ENCODE measurements around the gene RAB30. TPM values are rescaled to one million over a fixed set of nuclear protein-coding genes. Genes with fewer than 3 reads are reported as not detected.

The RAB30 gene
- total RNA-seq, 1 donor from 2014 or later: 12.5 TPM

- DNase-seq: no peak
- intact Hi-C loops (cut with DNase I): no loop called here
- no peak overlapping the region for H3K27ac ChIP-seq
- TF ChIP-seq, protein P1, sequence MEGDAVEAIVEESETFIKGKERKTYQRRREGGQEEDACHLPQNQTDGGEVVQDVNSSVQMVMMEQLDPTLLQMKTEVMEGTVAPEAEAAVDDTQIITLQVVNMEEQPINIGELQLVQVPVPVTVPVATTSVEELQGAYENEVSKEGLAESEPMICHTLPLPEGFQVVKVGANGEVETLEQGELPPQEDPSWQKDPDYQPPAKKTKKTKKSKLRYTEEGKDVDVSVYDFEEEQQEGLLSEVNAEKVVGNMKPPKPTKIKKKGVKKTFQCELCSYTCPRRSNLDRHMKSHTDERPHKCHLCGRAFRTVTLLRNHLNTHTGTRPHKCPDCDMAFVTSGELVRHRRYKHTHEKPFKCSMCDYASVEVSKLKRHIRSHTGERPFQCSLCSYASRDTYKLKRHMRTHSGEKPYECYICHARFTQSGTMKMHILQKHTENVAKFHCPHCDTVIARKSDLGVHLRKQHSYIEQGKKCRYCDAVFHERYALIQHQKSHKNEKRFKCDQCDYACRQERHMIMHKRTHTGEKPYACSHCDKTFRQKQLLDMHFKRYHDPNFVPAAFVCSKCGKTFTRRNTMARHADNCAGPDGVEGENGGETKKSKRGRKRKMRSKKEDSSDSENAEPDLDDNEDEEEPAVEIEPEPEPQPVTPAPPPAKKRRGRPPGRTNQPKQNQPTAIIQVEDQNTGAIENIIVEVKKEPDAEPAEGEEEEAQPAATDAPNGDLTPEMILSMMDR (IDR thresholded peaks at IDR 0.05): no peak
- no peaks in the 10 kb centered on the region for H3K9me3 ChIP-seq
- peaks cover 7% of the 10 kb centered on the region for H3K4me1 ChIP-seq
- H3K4me3 ChIP-seq: no peak overlapping the region
- peak; percentile 34 for ATAC-seq
- H3K36me3 ChIP-seq: no peaks in the 10 kb centered on the region
- no peaks in the 10 kb centered on the region for H3K27me3 ChIP-seq
Observed at GRCh38 chr11:83042964-83043711, 28.6 kb downstream of the RAB30 start.

DNA sequence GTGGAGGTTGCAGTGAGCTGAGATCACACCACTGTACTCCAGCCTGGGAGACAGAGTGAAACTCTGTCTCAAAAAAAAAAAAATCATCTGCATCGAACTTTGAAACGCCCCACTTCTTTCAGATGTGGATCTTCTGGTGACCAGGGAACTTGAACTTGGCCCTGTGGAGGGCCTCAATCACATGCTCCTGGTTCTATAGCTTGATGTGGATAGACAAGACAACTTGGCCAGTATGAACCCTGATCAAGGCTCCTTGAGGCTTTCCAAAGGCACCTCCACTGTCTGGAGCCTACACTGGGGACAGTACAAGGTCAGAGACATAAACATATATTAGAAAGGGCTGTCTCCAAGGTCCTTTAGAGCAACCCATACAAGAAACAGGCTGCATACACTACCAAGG is 30.6 kb downstream of the RAB30 start:
- no peak for DNase-seq
- intact Hi-C loops (cut with DNase I): no loop called here

GRCh38 chr11:83039566-83039965 is 32.1 kb downstream of the RAB30 start:
- H3K9me3 ChIP-seq: no peaks in the 10 kb centered on the region
- no peak for DNase-seq
- TF ChIP-seq, protein P1 (IDR thresholded peaks at IDR 0.05): no peak
- H3K36me3 ChIP-seq: no peaks in the 10 kb centered on the region
- ATAC-seq: no peak
- peaks cover 6% of the 10 kb centered on the region for H3K4me1 ChIP-seq
- no peaks in the 10 kb centered on the region for H3K27me3 ChIP-seq
- H3K27ac ChIP-seq: no peak overlapping the region
- intact Hi-C loops (cut with DNase I): no loop called here
- H3K4me3 ChIP-seq: no peak overlapping the region

More for the DNA sequence above, 30.6 kb downstream of the RAB30 start:
- H3K27me3 ChIP-seq: no peaks in the 10 kb centered on the region
- no peaks in the 10 kb centered on the region for H3K36me3 ChIP-seq
- TF ChIP-seq, protein P1 (IDR thresholded peaks at IDR 0.05): no peak
- no peaks in the 10 kb centered on the region for H3K4me1 ChIP-seq
- H3K4me3 ChIP-seq: no peak overlapping the region
- no peak overlapping the region for H3K27ac ChIP-seq
- ATAC-seq: no peak
- H3K9me3 ChIP-seq: no peaks in the 10 kb centered on the region

DNA sequence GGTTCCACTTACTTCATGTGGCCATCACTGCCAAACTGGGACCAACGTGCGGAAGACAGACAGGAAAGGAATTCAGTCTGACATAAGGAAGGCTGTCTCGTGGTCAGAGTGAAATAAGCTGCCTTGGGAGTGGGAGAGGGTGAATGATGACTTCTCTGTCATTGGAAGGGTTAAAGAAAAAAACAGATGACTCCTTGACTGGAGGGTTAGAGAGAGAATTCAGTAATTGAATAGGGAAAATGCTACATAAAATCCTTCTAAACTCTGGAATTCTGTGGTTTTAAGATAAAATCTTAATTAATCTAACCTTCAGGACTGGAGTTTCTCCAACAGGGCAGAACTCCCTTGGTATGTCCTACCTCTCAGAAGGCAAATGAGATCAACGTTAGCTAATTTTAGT is 33.8 kb downstream of the RAB30 start:
- no peak for DNase-seq
- no peak for ATAC-seq
- intact Hi-C loops (cut with DNase I): no loop called here
- H3K27ac ChIP-seq: no peak overlapping the region
- H3K36me3 ChIP-seq: no peaks in the 10 kb centered on the region
- TF ChIP-seq, protein P1 (IDR thresholded peaks at IDR 0.05): no peak
- no peaks in the 10 kb centered on the region for H3K9me3 ChIP-seq
- peaks cover 19% of the 10 kb centered on the region for H3K4me1 ChIP-seq
- no peak overlapping the region for H3K4me3 ChIP-seq
- H3K27me3 ChIP-seq: no peaks in the 10 kb centered on the region

DNA sequence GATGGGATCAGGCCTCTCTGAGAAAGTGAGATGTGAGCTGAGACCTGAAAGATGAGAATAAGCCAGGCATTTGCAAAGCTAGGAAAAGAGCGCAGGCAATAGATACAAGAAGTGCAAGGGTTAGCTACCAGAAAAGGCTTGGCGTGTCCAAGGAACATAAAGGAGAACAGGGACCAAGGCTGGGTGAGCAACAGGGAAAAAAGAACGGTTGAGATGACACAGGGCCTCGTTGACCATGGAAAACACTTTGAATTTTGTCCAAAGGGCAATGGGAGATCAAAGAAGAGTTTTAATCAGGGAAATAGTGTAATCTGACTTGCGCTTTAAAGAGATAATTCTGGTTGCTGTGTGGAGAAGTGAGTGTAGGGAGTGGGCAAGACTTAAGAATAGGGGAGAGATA is 35.0 kb downstream of the RAB30 start:
- intact Hi-C loops (cut with DNase I): no loop called here

More for the DNA sequence above, 35.0 kb downstream of the RAB30 start:
- no peaks in the 10 kb centered on the region for H3K36me3 ChIP-seq
- H3K27ac ChIP-seq: no peak overlapping the region
- ATAC-seq: no peak
- H3K9me3 ChIP-seq: no peaks in the 10 kb centered on the region
- TF ChIP-seq, protein P1 (IDR thresholded peaks at IDR 0.05): no peak
- no peak overlapping the region for H3K4me3 ChIP-seq
- DNase-seq: no peak
- no peaks in the 10 kb centered on the region for H3K27me3 ChIP-seq
- H3K4me1 ChIP-seq: peaks cover 19% of the 10 kb centered on the region
